ENCODE results near the gene EXOC1.

GRCh38 chr4:55849724-55850123, 3.7 kb upstream of the EXOC1 start:
- TF ChIP-seq CEBPB (IDR thresholded peaks at IDR 0.05; ENCODE audit: borderline replicate concordance in 1 of 2, low read depth in 2 of 2, low read length in 2 of 2) (no peak), BMI1 (IDR thresholded peaks at IDR 0.05; ENCODE audit: borderline replicate concordance) (no peak)

Data from GM12878 (cell line).